ENCODE results near the gene INPP5D. TPM values are rescaled to one million over a fixed set of nuclear protein-coding genes. Genes with fewer than 3 reads are reported as not detected.

INPP5D gene
- total and polyA plus RNA-seq, 2 of the 8 experiments (the other 6 are each of a cell fraction or from before 2014, with no cell fraction given): 4.5 to 7.1 TPM

- H2BK5ac ChIP-seq (ENCODE audit: low read depth, low read length): no peak overlapping the region
- WGBS, 2 experiments (ENCODE audit: extremely low coverage in 1 of 2, insufficient coverage in 1 of 2, insufficient read length in 1 of 2, insufficient replicate concordance in 2 of 2, low coverage in 1 of 2, low lambda C conversion rate in 2 of 2, missing lambda C conversion rate in 1 of 2): 76% methylated on average over 12 of the region's 13 CpGs; no CpG with 5 or more reads in 1 of the 2 experiments
- H3K56ac ChIP-seq (replicated peaks; ENCODE audit: insufficient read length, low read depth, low read length): no peak overlapping the region
- H3K18ac ChIP-seq (ENCODE audit: extremely low read depth, low read length): no peak overlapping the region
- no peaks in the 10 kb centered on the region for H3K27me3 ChIP-seq (replicated peaks in 1 of 4; ENCODE audit: control insufficient read depth in 3 of 4, extremely low read depth in 1 of 4, insufficient read depth in 3 of 4, low read length in 3 of 4)
- H3K79me2 ChIP-seq (ENCODE audit: control insufficient read depth in 1 of 2, insufficient read depth in 2 of 2, low read length in 2 of 2): no peaks in the 10 kb centered on the region
- H3K4ac ChIP-seq (replicated peaks; ENCODE audit: insufficient read length, low read depth, low read length): no peak overlapping the region
- CTCF ChIA-PET (ENCODE audit: partially characterized antibody): interaction anchor here (0.7 to 3.3 kb wide), 4 partner anchors 45 to 166 kb away, joined by 4 to 11 read pairs (median 4); partner anchors contain the start of gene ATG16L1
- no peak for FAIRE-seq
- no peak overlapping the region for H2BK20ac ChIP-seq (ENCODE audit: low read length)
- no peak overlapping the region for H3K4me3 ChIP-seq (ENCODE audit: extremely low read depth in 1 of 4, insufficient read depth in 2 of 4, low read depth in 3 of 4, low read length in 4 of 4)
- H3K4me1 ChIP-seq (replicated peaks in 1 of 4; ENCODE audit: control insufficient read depth in 3 of 4, insufficient read depth in 4 of 4, low read length in 3 of 4): peaks cover 0 to 5% (median 3%) of the 10 kb centered on the region in 4 experiments; a peak in 3 of 7 replicates
- no peak overlapping the region for H2BK120ac ChIP-seq (replicated peaks; ENCODE audit: low read depth, low read length)
- H3K27ac ChIP-seq (ENCODE audit: low read depth, low read length): no peak overlapping the region
- no peak overlapping the region for H2BK15ac ChIP-seq (ENCODE audit: low read length)
- no peak for DNase-seq (ENCODE audit: low read depth in 1 of 2, low spot score in 2 of 2)
- H3K4me2 ChIP-seq (ENCODE audit: insufficient read depth in 1 of 2, low read depth in 2 of 2, low read length in 2 of 2): no peak overlapping the region
- H4K91ac ChIP-seq (replicated peaks; ENCODE audit: insufficient read length, low read length): no peak overlapping the region
- H3K14ac ChIP-seq (ENCODE audit: insufficient read length): no peak overlapping the region
- no peak overlapping the region for H2AK5ac ChIP-seq (ENCODE audit: low read depth, low read length)
- H3K36me3 ChIP-seq (ENCODE audit: control insufficient read depth in 2 of 4, insufficient read depth in 4 of 4, low read length in 3 of 4): no peaks in the 10 kb centered on the region
- H2BK12ac ChIP-seq (ENCODE audit: low read depth, low read length): no peak overlapping the region
- no peaks in the 10 kb centered on the region for H3K79me1 ChIP-seq (ENCODE audit: low read depth, low read length)
- H3K9me3 ChIP-seq (ENCODE audit: insufficient read depth in 2 of 2, low read depth in 1 of 2, low read length in 1 of 2): no peaks in the 10 kb centered on the region
- H2AFZ ChIP-seq (ENCODE audit: low read length): 0 out of 2 replicates have a peak overlapping the region, but pooled peaks have one; percentile 41
- H3K23me2 ChIP-seq (ENCODE audit: low read depth, low read length): no peaks in the 10 kb centered on the region
- no peaks in the 10 kb centered on the region for H4K20me1 ChIP-seq (replicated peaks in 1 of 2; ENCODE audit: control insufficient read depth in 1 of 2, insufficient read depth in 2 of 2, low read length in 2 of 2)
- TF ChIP-seq RAD21 (IDR thresholded peaks at IDR 0.05 in 1 of 2, conservative IDR thresholded peaks at IDR 0.05 in 1 of 2; ENCODE audit: low read depth in 2 of 2, low read length in 2 of 2): no peak
- no peak for TF ChIP-seq SIRT6 (IDR thresholded peaks at IDR 0.05; ENCODE audit: low read length)
- no peak overlapping the region for H3K9ac ChIP-seq (replicated peaks in 1 of 4; ENCODE audit: extremely low read depth in 1 of 4, low read depth in 3 of 4, low read length in 3 of 4)
- no peak overlapping the region for H4K5ac ChIP-seq (ENCODE audit: insufficient read length, low read depth, low read length)
- POLR2A ChIA-PET (ENCODE audit: partially characterized antibody): interaction anchor here (1.1 kb wide), 1 partner anchor 9 kb away, joined by 3 read pairs; no protein-coding TSS in a partner anchor
- no peak overlapping the region for H4K8ac ChIP-seq (ENCODE audit: extremely low read depth, insufficient read depth, low read length)
- no peak overlapping the region for H3K23ac ChIP-seq (ENCODE audit: insufficient read length)
Observed at GRCh38 chr2:233085037-233085838, 25.1 kb downstream of the INPP5D start.

Data from H1 (cell line).